ENCODE measurements around the gene DMD. TPM values are rescaled to one million over a fixed set of nuclear protein-coding genes. Genes with fewer than 3 reads are reported as not detected.

Gene DMD
- total and polyA plus RNA-seq, 2 donors (not counting 1 experiment from before 2014, with no cell fraction given), result 5.1 to 7.2 TPM

GRCh38 chrX:32489125-32489524 is 722.2 kb downstream of the DMD start:
- no peak for DNase-seq (ENCODE audit: low read depth in 2 of 2)
- no peak overlapping the region for H3K4me3 ChIP-seq (replicated peaks in 1 of 4; ENCODE audit: control extremely low read depth in 1 of 4, insufficient read depth in 1 of 4, low read depth in 3 of 4, low read length in 4 of 4)
- H4K20me1 ChIP-seq (ENCODE audit: control insufficient read depth, extremely low read depth, insufficient read depth, low read length), result no peaks in the 10 kb centered on the region
- H3K4me1 ChIP-seq (ENCODE audit: control insufficient read depth, extremely low read depth, insufficient read depth, low read length), result no peaks in the 10 kb centered on the region
- TF ChIP-seq EZH2 (IDR thresholded peaks at IDR 0.05; ENCODE audit: low read length, missing control alignments) (no peak), CTCF (conservative IDR thresholded peaks at IDR 0.05 in 1 of 2, IDR thresholded peaks at IDR 0.05 in 1 of 2; ENCODE audit: low read depth in 1 of 2, low read length in 2 of 2) (no peak)
- no peak overlapping the region for H3K4me2 ChIP-seq (ENCODE audit: extremely low read depth, insufficient read depth, low read length)
- H3K36me3 ChIP-seq (ENCODE audit: control insufficient read depth, insufficient read depth, low read length), result no peaks in the 10 kb centered on the region
- H2AFZ ChIP-seq (ENCODE audit: low read length), result no peak overlapping the region
- no peaks in the 10 kb centered on the region for H3K9me3 ChIP-seq (ENCODE audit: control insufficient read depth, insufficient read depth, low read depth, low read length)
- H3K9ac ChIP-seq (ENCODE audit: insufficient read depth, low read length), result no peak overlapping the region
- no peaks in the 10 kb centered on the region for H3K27me3 ChIP-seq (ENCODE audit: control insufficient read depth, insufficient read depth, low read length)
- no peak overlapping the region for H3K27ac ChIP-seq (ENCODE audit: insufficient read depth, low read length)
- H3K79me2 ChIP-seq (ENCODE audit: control insufficient read depth, insufficient read depth, low read length), result no peaks in the 10 kb centered on the region

GRCh38 chrX:32483534-32484136 is 727.7 kb downstream of the DMD start:
- H3K9me3 ChIP-seq (ENCODE audit: control insufficient read depth, insufficient read depth, low read depth, low read length), result no peaks in the 10 kb centered on the region
- peak in 1 of 2 donors; percentile 29 for TF ChIP-seq CTCF (conservative IDR thresholded peaks at IDR 0.05 in 1 of 2, IDR thresholded peaks at IDR 0.05 in 1 of 2; ENCODE audit: low read depth in 1 of 2, low read length in 2 of 2)
- TF ChIP-seq EZH2 (IDR thresholded peaks at IDR 0.05; ENCODE audit: low read length, missing control alignments), result no peak
- no peaks in the 10 kb centered on the region for H3K27me3 ChIP-seq (ENCODE audit: control insufficient read depth, insufficient read depth, low read length)

GRCh38 chrX:32480019-32480418 is 731.3 kb downstream of the DMD start:
- DNase-seq (ENCODE audit: low read depth in 2 of 2), result no peak
- no peak overlapping the region for H2AFZ ChIP-seq (ENCODE audit: low read length)

More at GRCh38 chrX:32483534-32484136, 727.7 kb downstream of the DMD start:
- Histone ChIP-seq H3K27ac (ENCODE audit: insufficient read depth, low read length) (no peak overlapping the region), H3K4me3 (replicated peaks in 1 of 4; ENCODE audit: control extremely low read depth in 1 of 4, insufficient read depth in 1 of 4, low read depth in 3 of 4, low read length in 4 of 4) (no peak overlapping the region), H3K79me2 (ENCODE audit: control insufficient read depth, insufficient read depth, low read length) (no peaks in the 10 kb centered on the region), H2AFZ (ENCODE audit: low read length) (no peak overlapping the region), H3K36me3 (ENCODE audit: control insufficient read depth, insufficient read depth, low read length) (no peaks in the 10 kb centered on the region), H3K4me2 (ENCODE audit: extremely low read depth, insufficient read depth, low read length) (no peak overlapping the region), H3K9ac (ENCODE audit: insufficient read depth, low read length) (no peak overlapping the region), H4K20me1 (ENCODE audit: control insufficient read depth, extremely low read depth, insufficient read depth, low read length) (no peaks in the 10 kb centered on the region), H3K4me1 (ENCODE audit: control insufficient read depth, extremely low read depth, insufficient read depth, low read length) (no peaks in the 10 kb centered on the region)
- peak in 1 of 2 donors; percentile 16 for DNase-seq (ENCODE audit: low read depth in 2 of 2)

More at GRCh38 chrX:32480019-32480418, 731.3 kb downstream of the DMD start:
- Histone ChIP-seq H3K9ac (ENCODE audit: insufficient read depth, low read length) (no peak overlapping the region), H3K4me1 (ENCODE audit: control insufficient read depth, extremely low read depth, insufficient read depth, low read length) (no peaks in the 10 kb centered on the region), H3K4me3 (replicated peaks in 1 of 4; ENCODE audit: control extremely low read depth in 1 of 4, insufficient read depth in 1 of 4, low read depth in 3 of 4, low read length in 4 of 4) (no peak overlapping the region), H3K9me3 (ENCODE audit: control insufficient read depth, insufficient read depth, low read depth, low read length) (no peaks in the 10 kb centered on the region), H3K79me2 (ENCODE audit: control insufficient read depth, insufficient read depth, low read length) (no peaks in the 10 kb centered on the region), H3K36me3 (ENCODE audit: control insufficient read depth, insufficient read depth, low read length) (no peaks in the 10 kb centered on the region), H4K20me1 (ENCODE audit: control insufficient read depth, extremely low read depth, insufficient read depth, low read length) (no peaks in the 10 kb centered on the region), H3K27ac (ENCODE audit: insufficient read depth, low read length) (no peak overlapping the region), H3K4me2 (ENCODE audit: extremely low read depth, insufficient read depth, low read length) (no peak overlapping the region), H3K27me3 (ENCODE audit: control insufficient read depth, insufficient read depth, low read length) (no peaks in the 10 kb centered on the region)
- TF ChIP-seq CTCF (conservative IDR thresholded peaks at IDR 0.05 in 1 of 2, IDR thresholded peaks at IDR 0.05 in 1 of 2; ENCODE audit: low read depth in 1 of 2, low read length in 2 of 2) (no peak), EZH2 (IDR thresholded peaks at IDR 0.05; ENCODE audit: low read length, missing control alignments) (no peak)
